Gastrocnemius medialis (tissue), 4 donors: Measurements from ENCODE around the gene RIBC2.

Experiments used
- POLR2A ChIP-seq, 2 donors: fragments of 450-650 bp; IDR thresholded peaks; one replicate each; pipeline ENCODE4 v1.6.1; 2017; ENCODE audit warnings: antibody characterized with exemption in 2 of 2, mild to moderate bottlenecking in 2 of 2, moderate library complexity in 2 of 2
- TF ChIP-seq, protein P1 (sequence below), 5 experiments: fragments of 450-650 bp in 3 of 5; fragments of 200-600 bp in 2 of 5; sonication (generic) in 2 of 5; IDR thresholded peaks in 4 of 5; conservative IDR thresholded peaks in 1 of 5; 1 replicate in 4 of 5; 2 replicates in 1 of 5; pipeline ENCODE4 v1.5.1; 2016 to 2019; ENCODE audit warnings: antibody characterized with exemption in 5 of 5, mild to moderate bottlenecking in 3 of 5, moderate library complexity in 3 of 5

DNA sequence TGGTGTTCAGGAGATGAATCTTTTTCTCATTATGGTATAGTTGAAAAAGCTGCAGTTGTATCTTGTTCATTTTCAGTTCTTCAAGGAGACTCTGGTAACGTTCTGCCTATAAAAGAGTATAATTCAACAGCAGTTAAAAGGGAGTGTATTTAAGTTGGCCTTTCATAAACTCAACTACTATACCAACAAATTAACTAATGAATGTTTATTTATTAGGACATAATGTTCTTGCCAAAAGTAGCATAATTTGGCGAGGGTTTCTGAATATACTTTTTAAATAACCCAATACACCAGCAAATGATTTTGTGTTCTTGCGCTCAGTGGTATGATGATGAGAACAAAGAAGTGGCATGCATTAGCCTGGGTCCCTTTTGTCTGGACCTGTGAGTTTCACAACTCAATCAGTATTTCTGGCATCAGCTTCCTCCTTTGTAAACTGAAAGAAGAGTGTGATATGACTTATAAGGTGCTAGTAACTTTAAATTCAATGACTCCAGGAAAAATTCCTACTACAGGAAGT is 11.0 kb upstream of the RIBC2 start:
- TF ChIP-seq, protein P1, sequence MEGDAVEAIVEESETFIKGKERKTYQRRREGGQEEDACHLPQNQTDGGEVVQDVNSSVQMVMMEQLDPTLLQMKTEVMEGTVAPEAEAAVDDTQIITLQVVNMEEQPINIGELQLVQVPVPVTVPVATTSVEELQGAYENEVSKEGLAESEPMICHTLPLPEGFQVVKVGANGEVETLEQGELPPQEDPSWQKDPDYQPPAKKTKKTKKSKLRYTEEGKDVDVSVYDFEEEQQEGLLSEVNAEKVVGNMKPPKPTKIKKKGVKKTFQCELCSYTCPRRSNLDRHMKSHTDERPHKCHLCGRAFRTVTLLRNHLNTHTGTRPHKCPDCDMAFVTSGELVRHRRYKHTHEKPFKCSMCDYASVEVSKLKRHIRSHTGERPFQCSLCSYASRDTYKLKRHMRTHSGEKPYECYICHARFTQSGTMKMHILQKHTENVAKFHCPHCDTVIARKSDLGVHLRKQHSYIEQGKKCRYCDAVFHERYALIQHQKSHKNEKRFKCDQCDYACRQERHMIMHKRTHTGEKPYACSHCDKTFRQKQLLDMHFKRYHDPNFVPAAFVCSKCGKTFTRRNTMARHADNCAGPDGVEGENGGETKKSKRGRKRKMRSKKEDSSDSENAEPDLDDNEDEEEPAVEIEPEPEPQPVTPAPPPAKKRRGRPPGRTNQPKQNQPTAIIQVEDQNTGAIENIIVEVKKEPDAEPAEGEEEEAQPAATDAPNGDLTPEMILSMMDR (IDR thresholded peaks at IDR 0.05 in 4 of 5, conservative IDR thresholded peaks at IDR 0.05 in 1 of 5), result no peak
- no peak for TF ChIP-seq POLR2A (IDR thresholded peaks at IDR 0.05)
